ENCODE data around the gene PID1.

The PID1 gene

DNA sequence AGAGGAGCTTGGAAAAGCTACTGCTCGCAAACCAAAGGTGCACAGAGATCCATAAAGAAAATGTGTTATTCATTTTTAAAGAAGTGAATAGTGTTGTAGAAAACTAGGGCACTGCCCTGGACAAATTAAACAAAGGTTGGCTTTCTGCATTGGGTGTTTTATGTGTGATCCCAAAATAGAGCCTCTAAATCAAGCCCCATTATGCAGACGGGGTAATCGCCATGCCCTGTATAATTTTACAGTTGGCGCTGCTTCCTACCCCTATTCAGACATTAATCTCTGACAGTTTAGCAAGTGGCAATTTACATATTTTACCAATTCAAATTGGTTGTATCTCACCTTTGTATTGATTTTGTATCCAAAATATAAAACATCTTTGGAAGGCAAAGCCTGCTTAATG is 109.1 kb downstream of the PID1 start:
- DNase-seq: no peak

DNA sequence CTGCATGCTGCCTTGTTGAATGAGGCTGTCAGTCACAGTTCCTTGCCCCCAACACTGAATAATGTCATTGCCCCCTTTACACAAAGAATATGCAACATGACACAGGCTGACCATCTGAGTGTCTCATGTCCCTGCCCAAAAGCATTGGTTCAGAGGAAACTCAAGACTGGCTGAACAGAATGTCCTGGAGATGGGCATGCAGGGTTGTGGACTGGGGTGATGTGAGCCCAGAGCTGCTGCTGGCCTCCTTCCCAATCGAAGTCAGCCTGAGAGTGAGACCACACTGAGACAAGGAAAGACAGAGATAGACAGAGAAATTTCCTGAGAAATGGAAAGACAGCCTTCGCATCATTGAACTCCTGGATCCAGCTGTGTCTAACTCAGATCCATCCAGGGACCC is 110.1 kb downstream of the PID1 start:
- no peak for DNase-seq

DNA sequence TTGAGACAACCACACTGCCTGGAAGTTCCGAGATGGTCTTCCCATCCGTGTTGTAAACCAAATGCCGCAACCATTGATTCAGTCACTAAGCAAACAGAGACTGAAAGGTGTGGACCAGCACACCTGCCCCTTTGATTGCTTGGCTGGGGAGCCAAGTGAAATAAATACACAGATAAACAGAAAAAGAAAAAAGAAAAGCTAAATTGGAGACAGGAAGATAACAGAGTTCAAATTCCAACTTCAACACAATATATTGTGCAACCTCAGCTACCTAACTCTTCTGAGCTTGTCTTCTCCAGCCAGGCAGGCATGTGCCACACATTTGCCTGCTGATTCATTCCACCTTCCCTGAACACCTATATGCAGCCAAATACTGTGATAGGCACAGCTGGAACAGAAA is 110.9 kb downstream of the PID1 start:
- DNase-seq: no peak

- no peak for DNase-seq
Measured at GRCh38 chr2:229159405-229159804, 111.7 kb downstream of the PID1 start.

GRCh38 chr2:229154381-229154780 is 116.7 kb downstream of the PID1 start:
- DNase-seq: no peak

GRCh38 chr2:229153951-229154350 is 117.1 kb downstream of the PID1 start:
- no peak for DNase-seq

- no peak for DNase-seq
Measured at GRCh38 chr2:229153267-229153666, 117.8 kb downstream of the PID1 start.

DNA sequence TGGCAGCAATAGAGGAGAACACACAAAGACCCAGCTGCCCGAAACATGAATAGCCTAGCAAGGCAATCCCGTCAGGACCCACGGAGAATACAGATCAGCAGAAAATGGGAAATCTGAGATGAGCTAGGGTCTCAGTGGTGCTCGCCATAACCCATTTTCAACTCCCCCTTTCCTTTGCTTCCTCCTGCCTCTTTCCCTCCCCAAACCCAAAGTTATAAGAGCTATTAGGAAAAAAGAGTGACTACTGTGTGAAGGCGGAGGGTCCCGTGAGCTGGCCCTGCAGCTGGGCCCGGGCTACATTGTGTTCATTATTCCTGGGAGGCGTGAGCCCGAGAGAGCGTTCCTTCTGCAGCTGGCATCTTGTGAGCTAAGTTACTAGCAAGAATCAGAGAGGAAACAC is 118.4 kb downstream of the PID1 start:
- DNase-seq: no peak

GRCh38 chr2:229150317-229150716 is 120.8 kb downstream of the PID1 start:
- DNase-seq: no peak

- no peak for DNase-seq
Measured at GRCh38 chr2:229141424-229142025, 129.6 kb downstream of the PID1 start.

DNA sequence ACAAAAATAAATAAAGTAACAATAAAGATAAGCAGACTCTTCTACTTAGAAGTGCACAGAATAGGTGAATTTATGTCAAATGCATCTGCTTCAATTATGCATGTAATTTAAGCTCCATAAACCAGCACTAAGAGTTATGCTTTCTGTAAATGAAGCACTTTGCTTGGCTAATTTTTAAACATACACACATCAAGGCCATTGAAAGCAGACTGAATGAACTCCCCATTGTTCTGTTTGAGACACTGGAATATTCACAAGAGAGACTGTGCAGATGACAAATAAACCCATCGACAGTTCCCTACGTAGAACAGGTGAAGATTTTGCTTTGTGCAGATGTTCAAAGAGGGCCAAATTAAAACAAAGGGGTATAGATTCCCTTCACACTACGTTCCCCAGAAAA is 133.4 kb downstream of the PID1 start:
- no peak for DNase-seq

DNA sequence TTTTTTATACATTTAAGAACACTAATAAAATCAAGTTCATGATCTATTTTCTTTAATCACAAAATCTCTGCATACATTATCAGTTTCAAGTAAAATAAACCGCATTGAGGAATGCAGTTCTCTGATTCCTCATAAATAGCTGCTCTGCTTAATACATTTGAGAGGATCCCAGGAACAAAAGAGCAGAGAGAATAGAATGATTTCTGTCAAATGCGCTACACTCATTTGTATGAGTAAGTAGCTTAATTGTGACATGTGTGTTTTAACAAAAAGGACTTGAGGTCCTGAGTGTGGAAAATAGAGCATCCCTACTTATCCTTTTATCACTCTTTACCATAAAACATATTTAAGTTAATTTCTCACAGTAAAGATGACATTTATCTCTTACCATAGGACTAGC is 134.0 kb downstream of the PID1 start:
- no peak for DNase-seq

- no peak for DNase-seq
Measured at GRCh38 chr2:229133155-229133772, 137.8 kb downstream of the PID1 start.

DNA sequence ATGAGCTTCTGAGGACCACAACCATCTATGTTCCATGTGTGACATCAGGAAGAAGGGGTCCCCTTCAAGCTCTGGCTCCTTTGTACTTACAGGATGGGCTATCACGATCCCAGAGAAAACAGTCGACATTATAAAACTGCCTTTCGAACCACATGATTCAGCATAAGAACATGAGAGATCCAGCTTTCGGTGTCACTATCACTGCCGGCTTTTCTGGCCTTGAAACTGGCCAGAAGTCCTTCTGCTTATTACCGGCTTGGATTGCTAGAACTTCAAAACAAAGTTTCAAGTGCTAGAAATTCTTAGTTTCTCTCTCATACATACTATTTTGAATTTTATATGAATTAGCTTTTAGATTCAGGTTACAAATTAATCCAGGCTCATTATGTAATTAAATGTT is 138.9 kb downstream of the PID1 start:
- no peak for DNase-seq

DNA sequence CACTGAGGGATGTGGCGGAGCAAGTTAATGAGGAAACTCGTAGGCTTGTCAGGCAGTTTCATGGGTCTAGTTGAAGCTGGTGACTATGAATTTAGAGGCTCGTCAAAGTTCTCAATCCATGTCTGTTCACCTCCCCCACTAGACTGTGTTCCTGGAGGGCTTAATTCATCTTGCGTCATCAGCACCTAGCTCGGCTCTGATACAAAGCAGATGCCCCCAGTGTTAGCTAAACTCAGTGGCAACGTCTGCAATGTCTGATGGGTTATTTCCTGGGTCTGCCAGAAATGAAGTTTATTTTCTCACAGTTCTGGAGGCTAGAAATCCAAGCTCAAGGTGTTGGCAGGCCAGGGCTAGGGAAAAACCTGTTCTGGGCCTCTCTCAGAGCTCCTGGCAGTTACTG is 140.6 kb downstream of the PID1 start:
- DNase-seq: no peak

DNA sequence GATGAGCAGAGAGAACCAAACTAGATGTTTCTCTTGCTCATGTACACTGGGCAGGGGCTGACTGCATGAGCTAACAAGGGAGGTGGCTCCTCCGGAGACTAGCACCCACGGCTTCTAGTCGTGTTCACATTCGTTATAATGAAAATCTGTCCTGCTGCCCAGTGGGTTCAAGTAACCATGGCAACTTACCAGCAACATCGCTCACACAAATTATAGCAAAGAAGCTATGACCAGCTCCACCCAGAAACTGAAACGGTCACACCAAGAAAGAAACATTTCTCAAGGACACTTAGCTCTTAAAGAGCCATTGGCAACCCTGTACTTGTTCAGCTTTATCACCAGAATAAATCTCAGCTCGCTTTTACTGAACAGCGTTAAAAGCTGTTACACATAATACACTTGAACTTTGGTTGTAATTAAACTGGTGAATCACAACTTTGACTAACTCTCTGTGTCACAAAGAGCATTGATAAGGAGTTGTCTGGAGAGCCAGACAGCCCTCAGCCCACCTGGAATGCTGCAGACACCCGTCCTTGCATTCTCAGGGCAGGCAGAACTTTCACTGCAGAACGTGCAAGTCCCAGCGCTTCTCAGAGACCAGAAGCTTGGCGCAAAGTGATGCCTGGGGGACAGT is 141.2 kb downstream of the PID1 start:
- DNase-seq: no peak

DNA sequence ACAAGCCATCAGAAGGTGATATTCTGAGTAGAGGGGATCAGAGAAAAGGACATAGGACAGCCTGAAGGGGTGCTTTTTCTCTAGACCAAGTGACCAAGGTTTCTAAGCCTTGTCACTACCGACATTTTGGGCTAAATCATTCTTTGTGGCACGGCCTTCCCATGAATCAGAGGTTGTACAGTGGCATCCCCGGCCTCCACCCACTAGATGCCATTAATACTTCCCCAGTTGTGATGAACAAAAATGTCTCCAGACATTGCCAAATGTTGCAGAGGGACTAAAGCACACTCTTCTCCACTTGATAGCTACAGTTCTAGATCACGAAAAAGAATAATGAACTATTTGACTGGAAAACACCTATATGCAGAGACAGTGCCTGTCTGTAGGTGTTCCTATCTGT is 143.6 kb downstream of the PID1 start:
- DNase-seq: no peak

GRCh38 chr2:229126066-229126465 is 145.0 kb downstream of the PID1 start:
- DNase-seq: no peak

DNA sequence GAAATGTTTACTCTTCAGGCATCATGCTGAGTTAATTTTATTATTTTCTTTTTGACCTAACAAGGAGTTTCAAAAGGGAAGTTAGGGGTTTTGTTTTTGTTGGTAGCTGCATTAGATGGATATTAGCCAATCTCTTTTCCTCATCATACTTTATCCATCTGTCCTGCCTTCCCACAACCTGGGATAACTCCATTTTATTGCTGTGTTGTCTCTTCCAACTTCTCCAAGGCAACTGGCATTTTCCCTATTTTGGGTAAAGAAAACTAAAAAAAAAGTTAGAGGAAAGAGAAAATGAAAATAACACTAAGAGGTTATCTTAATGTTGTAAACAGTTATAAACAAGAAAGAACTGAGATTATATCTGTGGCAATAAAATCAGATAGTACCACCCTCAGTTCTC is 147.0 kb downstream of the PID1 start:
- DNase-seq: no peak

GRCh38 chr2:229118927-229119326 is 152.2 kb downstream of the PID1 start:
- no peak for DNase-seq

DNA sequence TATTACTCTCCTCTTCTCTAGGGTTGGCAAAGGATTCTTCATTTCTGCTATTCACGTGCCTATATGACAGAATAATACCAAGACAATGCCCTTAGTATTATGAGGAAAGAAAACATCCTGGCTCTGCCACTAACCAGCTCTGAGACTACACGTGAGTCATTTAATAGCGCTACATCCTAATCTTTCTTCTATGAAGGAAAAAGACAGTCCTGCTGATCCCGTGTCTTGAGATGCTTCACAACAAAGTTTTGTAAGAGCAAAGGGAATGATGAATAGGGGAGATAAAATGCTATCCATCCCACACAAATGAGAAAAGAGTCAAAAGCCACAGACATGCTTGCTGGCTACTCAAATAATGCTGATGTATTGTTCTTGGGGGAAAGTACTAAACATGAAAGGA is 152.8 kb downstream of the PID1 start:
- no peak for DNase-seq

DNA sequence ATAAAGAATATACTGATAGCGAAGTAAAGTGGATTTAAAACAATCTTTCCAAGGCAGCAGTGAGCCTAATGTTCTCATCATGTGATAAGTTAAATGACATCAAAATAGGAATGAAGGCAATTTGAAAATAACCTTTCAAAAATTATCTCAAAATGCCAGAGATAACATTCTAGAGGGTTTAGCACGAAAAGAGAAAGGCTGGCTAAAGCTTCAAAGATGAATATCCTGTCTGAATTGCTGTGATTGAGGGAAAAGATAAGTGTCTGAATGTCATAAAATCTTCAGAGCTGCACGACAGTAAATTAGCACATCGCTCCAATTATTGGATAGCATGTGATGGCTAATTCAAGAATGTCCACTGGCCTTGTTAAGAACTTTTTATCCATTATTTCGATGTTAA is 159.3 kb downstream of the PID1 start:
- DNase-seq: no peak

DNA sequence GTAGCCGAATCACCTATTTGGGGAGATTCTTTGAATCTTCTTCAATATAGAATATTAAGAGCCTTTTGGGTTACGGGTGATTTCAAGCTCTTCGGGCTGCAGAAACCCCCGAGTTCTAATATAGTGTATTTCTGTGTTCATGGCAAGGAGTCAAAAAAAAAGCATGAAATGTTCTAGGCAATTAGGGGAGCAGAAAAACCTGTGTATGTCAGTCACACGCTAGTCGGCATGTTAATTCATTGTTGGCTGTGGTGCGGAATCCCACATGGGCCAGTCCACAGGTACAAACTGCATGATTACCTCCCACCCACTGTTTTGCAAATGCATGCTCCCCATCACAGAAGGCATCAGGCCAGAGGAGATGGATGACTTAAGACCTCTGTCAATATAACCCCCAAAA is 161.9 kb downstream of the PID1 start:
- no peak for DNase-seq

DNA sequence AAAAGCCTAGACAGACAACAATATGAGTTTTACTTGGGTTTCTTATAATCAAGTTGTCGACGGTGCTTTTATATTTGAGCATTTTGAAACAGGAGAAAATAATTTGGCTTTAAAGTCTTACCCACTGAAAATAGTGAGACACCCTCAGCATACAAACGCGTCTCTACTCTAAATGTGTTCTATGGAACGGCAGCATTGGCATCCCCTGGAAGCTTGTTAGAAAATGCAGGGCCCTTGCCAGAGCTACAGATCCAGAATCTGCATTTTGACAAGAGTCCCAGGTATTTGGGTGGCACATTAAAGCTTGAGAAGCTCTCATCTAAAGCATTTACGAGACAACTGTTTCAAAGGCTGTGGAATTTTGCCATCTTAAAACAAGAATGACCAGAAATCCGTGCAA is 163.5 kb downstream of the PID1 start:
- no peak for DNase-seq

DNA sequence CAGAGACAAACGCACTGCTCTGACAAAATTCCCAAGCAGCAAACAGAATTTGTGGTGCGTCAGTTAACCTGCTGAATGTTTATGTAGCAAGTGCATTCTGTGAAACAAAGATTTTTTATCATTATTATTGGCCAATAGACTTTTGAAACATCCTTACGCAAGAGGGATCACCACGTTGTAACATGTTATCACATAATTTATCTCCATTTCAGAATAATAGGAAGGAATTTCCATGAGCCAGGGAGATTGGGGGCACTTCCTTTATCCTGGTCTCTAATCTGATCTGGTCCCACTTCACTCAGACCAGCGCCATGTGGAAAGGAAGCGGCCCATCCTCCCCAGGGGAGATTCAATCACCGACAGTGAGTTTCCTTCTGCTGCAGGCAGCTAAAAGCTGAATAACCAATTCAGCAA is 166.1 kb downstream of the PID1 start:
- DNase-seq: no peak
